Kasumi-1 (cell line): ENCODE results near the gene HDHD2.

Source experiments
- DNase-seq, 2 experiments: peaks; one replicate each; lab custom pipeline; 2025; lab: John Stamatoyannopoulos, UW

Gene HDHD2

DNA sequence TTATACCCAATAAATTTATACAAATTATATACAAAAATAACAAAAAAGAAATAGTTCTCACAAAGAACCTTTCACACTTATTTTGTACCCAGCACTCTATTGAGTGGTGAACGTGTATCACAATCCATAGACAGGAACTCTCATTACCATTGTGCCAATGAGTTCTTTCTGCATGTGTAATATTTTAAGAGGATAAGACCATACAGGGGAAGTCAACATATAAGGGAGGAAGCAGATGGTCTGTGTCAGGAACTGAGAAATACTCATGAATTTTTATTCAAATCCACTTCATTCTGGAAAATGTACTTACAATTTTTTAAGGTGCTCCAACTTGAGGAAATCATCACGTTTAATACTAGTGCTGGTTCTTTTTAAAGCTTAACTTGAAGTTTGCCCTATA is 87.8 kb downstream of the HDHD2 start:
- DNase-seq = peak; percentile 90 to 92
